Endothelial cell of umbilical vein (primary cell): ENCODE results near the gene VTI1A. TPM values are rescaled to one million over a fixed set of nuclear protein-coding genes. Genes with fewer than 3 reads are reported as not detected.

Source experiments
- BruUV-seq: library from RNA; stranded (reverse); fragments of 400-500 nt; replicated peaks from 2 replicates; lab custom pipeline; 2021; lab: Mats Ljungman, UMichigan
- CTCF ChIA-PET: fragments of 300-600, 350-600 bp; sonication (Branson Sonifier 250); formaldehyde crosslinking; loops from one replicate; lab custom pipeline; 2021; ENCODE audit warnings: antibody characterized with exemption, inconsistent platforms; lab: Charles Lee
- POLR2A ChIA-PET: fragments of 300-600, 350-600 bp; sonication (Branson Sonifier 250); formaldehyde crosslinking; loops from one replicate; lab custom pipeline; 2021; ENCODE audit warnings: antibody characterized with exemption, inconsistent platforms; lab: Charles Lee
- DNase-seq: peaks from one replicate; pipeline ENCODE4 v3.0.0-alpha.2; 2011; ENCODE audit warnings: low read depth, low spot score
- FAIRE-seq: peaks from 2 replicates; lab custom pipeline; 2011; peaks lifted over from hg19 to GRCh38; lab: Jason Lieb, UNC
- H2AFZ ChIP-seq: 2 replicates; pipeline ENCODE4 v1.6.0; 2012; ENCODE audit warnings: low read depth, low read length, control low read depth, inconsistent platforms
- H3K27ac ChIP-seq: 2 replicates; pipeline ENCODE4 v1.5.1; 2011; ENCODE audit warnings: low read depth, mild to moderate bottlenecking, control low read depth, low read length, moderate library complexity; ENCODE audit not compliant: insufficient read depth
- H3K27me3 ChIP-seq, 2 experiments: 2 replicates each; pipeline versions ENCODE4 v1.6.0 to v1.6.1; 2011; ENCODE audit warnings: low read length in 2 of 2, mixed read lengths in 1 of 2; ENCODE audit not compliant: control insufficient read depth in 2 of 2, insufficient read depth in 2 of 2
- H3K36me3 ChIP-seq, 2 experiments: 2 replicates in 1 of 2; 3 replicates in 1 of 2; pipeline ENCODE4 v1.5.1; 2011; ENCODE audit warnings: low read length in 2 of 2, mild to moderate bottlenecking in 1 of 2, moderate library complexity in 1 of 2; ENCODE audit not compliant: control insufficient read depth in 2 of 2, insufficient read depth in 2 of 2; ENCODE audit errors: extremely low read depth in 1 of 2
- H3K4me1 ChIP-seq: 3 replicates; pipeline ENCODE4 v1.5.1; 2011; ENCODE audit warnings: mild to moderate bottlenecking, low read length; ENCODE audit not compliant: control insufficient read depth, insufficient read depth; ENCODE audit errors: extremely low read depth
- H3K4me2 ChIP-seq: 2 replicates; pipeline ENCODE4 v1.6.1; 2011; ENCODE audit warnings: low read length, control low read depth, mixed read lengths; ENCODE audit not compliant: insufficient read depth
- H3K4me3 ChIP-seq, 3 experiments: fragments of 200-600 bp in 1 of 3; sonication (generic), shearing (Covaris generic) in 1 of 3; replicated peaks in 1 of 3; 2 replicates each; pipeline ENCODE4 v1.5.1; 2011 to 2016; ENCODE audit warnings: control low read depth in 3 of 3, low read length in 3 of 3, mild to moderate bottlenecking in 2 of 3, inconsistent platforms in 1 of 3, low read depth in 1 of 3, moderate library complexity in 1 of 3; ENCODE audit not compliant: insufficient read depth in 1 of 3
- H3K79me2 ChIP-seq: 2 replicates; pipeline ENCODE4 v1.6.0; 2012; ENCODE audit warnings: low read length, inconsistent platforms; ENCODE audit not compliant: control insufficient read depth, insufficient read depth
- H3K9ac ChIP-seq: replicated peaks from 2 replicates; pipeline ENCODE3; 2011; ENCODE audit warnings: low read length, control low read depth; ENCODE audit not compliant: insufficient read depth; ENCODE audit errors: extremely low read depth
- H3K9me1 ChIP-seq: replicated peaks from 3 replicates; pipeline ENCODE4 v1.6.0; 2011; ENCODE audit warnings: mild to moderate bottlenecking, low read length; ENCODE audit not compliant: control insufficient read depth, insufficient read depth; ENCODE audit errors: extremely low read depth
- H3K9me3 ChIP-seq: replicated peaks from 2 replicates; pipeline ENCODE4 v1.5.1; 2012; ENCODE audit warnings: low read length, inconsistent platforms; ENCODE audit not compliant: control insufficient read depth, insufficient read depth
- H4K20me1 ChIP-seq: replicated peaks from 2 replicates; pipeline ENCODE3; 2011; ENCODE audit warnings: mild to moderate bottlenecking, low read length; ENCODE audit not compliant: control insufficient read depth, insufficient read depth; ENCODE audit errors: extremely low read depth
- CTCF ChIP-seq, 2 donors: IDR thresholded peaks; 1 replicate in 1 of 2; 2 replicates in 1 of 2; pipeline ENCODE4 v1.5.1; 2011; ENCODE audit warnings: low read length in 2 of 2, mild to moderate bottlenecking in 2 of 2, moderate library complexity in 2 of 2, control low read depth in 1 of 2, inconsistent platforms in 1 of 2, low read depth in 1 of 2; ENCODE audit not compliant: insufficient read depth in 1 of 2; ENCODE audit errors: extremely low read depth in 1 of 2
- EZH2 ChIP-seq: IDR thresholded peaks from 2 replicates; pipeline ENCODE4 v1.6.1; 2012; ENCODE audit warnings: borderline replicate concordance, low read depth, mild to moderate bottlenecking, moderate library complexity, low read length, inconsistent platforms; ENCODE audit not compliant: severe bottlenecking
- FOS ChIP-seq: IDR thresholded peaks from 2 replicates; pipeline ENCODE4 v1.6.1; 2011; ENCODE audit warnings: mild to moderate bottlenecking, low read length, moderate library complexity, borderline replicate concordance; ENCODE audit not compliant: insufficient read depth
- GATA2 ChIP-seq: IDR thresholded peaks from 2 replicates; pipeline ENCODE4 v1.7.0; 2011; ENCODE audit warnings: low read depth, mild to moderate bottlenecking, moderate library complexity, mixed read lengths, low read length; ENCODE audit not compliant: insufficient read length, insufficient read depth
- JUN ChIP-seq: IDR thresholded peaks from 2 replicates; pipeline ENCODE4 v1.6.1; 2011; ENCODE audit warnings: borderline replicate concordance, low read depth; ENCODE audit not compliant: insufficient read length, insufficient read depth
- MYC ChIP-seq: IDR thresholded peaks from one replicate; pipeline ENCODE4 v1.6.1; 2011; ENCODE audit warnings: mild to moderate bottlenecking, low read depth, low read length
- POLR2A ChIP-seq: IDR thresholded peaks from 2 replicates; pipeline ENCODE4 v1.6.1; 2012; ENCODE audit warnings: low read depth, mild to moderate bottlenecking, control low read depth, low read length
- POLR2AphosphoS5 ChIP-seq: IDR thresholded peaks from 2 replicates; pipeline ENCODE4 v1.6.1; 2012; ENCODE audit warnings: low read depth, mild to moderate bottlenecking, control low read depth, low read length, moderate library complexity; ENCODE audit not compliant: insufficient read depth
- dilution Hi-C: fragments of 300-500 bp; cut with MboI; formaldehyde crosslinking; loops from one replicate; pipeline ENCODE4 v1.15.0; 2019; ENCODE audit warnings: low sequenced_read_pairs; ENCODE audit not compliant: extremely low pct_ligation_motif_present
- intact Hi-C: fragments of 100-400 bp; cut with micrococcal nuclease; formaldehyde crosslinking; loops from one replicate; pipeline ENCODE4 v1.10.0; 2022
- polyA plus RNA-seq, 4 experiments: library from polyadenylated mRNA; depleted of rRNA in 3 of 4; stranded (reverse) in 3 of 4; unstranded in 1 of 4; fragments of >200 nt; gene quantifications; 2 replicates each; pipeline versions ENCODE4 v1.2.1 to v1.2.3, GENCODE V29; 2011 to 2012; ENCODE audit warnings: missing spikeins in 1 of 4
- total RNA-seq: library from RNA; stranded (reverse); gene quantifications from 2 replicates; pipeline ENCODE4 v1.2.3, GENCODE V29; 2021
- TF ChIP-seq, protein P1 (sequence below): IDR thresholded peaks from 2 replicates; pipeline ENCODE4 v1.6.1; 2011; ENCODE audit not compliant: insufficient read depth, insufficient read length

The VTI1A gene
- total and polyA plus RNA-seq, 2 donors (not counting 3 experiments of a cell fraction or from before 2014, with no cell fraction given), result 10.8 to 35.6 TPM

DNA sequence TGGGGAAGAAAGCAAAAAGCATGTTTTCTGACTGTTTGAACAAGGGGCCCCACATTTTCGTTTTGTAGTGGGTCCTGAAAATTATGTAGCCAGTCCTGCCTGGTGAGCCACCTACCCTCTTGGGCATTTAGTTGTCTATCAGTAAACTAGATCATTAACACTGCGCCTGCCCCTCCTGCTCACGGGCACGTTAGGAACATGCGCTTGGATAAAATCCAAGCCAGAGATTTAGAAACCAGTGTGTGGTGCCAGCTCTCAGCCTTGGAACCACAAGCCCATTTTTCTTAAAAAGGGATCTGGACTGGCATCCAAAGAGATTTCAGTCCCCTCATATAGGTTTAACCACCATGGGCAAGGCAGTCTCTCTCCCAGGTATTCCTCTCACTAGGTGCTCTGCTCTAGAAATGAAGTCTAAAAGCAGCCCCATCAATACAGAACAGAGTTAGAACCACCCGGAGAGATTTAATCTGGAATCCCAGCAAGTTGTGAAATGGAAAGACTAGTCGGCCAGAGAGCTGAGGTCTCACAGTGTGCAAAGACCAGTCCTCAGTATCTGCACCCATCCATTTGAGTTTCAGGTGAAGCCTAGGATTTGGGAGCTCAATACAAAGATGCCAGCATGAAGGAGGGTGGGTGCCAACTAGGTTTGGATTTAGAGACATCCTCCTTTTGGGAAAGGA is 379.1 kb downstream of the VTI1A start:
- no peak overlapping the region for H3K4me3 ChIP-seq
- H3K27ac ChIP-seq, result no peak overlapping the region
- POLR2A ChIA-PET, result no interaction called here
- H3K4me1 ChIP-seq, result no peaks in the 10 kb centered on the region
- BruUV-seq, result no TSS peak
- no peaks in the 10 kb centered on the region for H3K9me3 ChIP-seq
- DNase-seq, result no peak
- H3K9ac ChIP-seq, result no peak overlapping the region
- CTCF ChIA-PET, result no interaction called here
- H4K20me1 ChIP-seq, result no peaks in the 10 kb centered on the region
- H2AFZ ChIP-seq, result no peak overlapping the region
- H3K9me1 ChIP-seq, result no peaks in the 10 kb centered on the region
- TF ChIP-seq EZH2, result no peak
- no peak for TF ChIP-seq GATA2
- no peak for TF ChIP-seq FOS
- TF ChIP-seq CTCF (IDR thresholded peaks at IDR 0.05; ENCODE audit: extremely low read depth in 1 of 2, insufficient read depth in 1 of 2, low read depth in 1 of 2, low read length in 2 of 2), result no peak
- no peak for TF ChIP-seq POLR2AphosphoS5
- no peak for TF ChIP-seq JUN
- no peak for TF ChIP-seq POLR2A
- TF ChIP-seq, protein P1, sequence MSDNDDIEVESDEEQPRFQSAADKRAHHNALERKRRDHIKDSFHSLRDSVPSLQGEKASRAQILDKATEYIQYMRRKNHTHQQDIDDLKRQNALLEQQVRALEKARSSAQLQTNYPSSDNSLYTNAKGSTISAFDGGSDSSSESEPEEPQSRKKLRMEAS, result no peak
- no peak for TF ChIP-seq MYC
- H3K4me2 ChIP-seq, result no peak overlapping the region
- intact Hi-C loops, result no loop called here
- no peak for FAIRE-seq
- no peaks in the 10 kb centered on the region for H3K36me3 ChIP-seq
- H3K79me2 ChIP-seq, result no peaks in the 10 kb centered on the region
- dilution Hi-C loops, result no loop called here
- H3K27me3 ChIP-seq, result no peaks in the 10 kb centered on the region
